Smooth muscle cell (in vitro differentiated cells): ENCODE measurements around the gene FAM89B. TPM values are rescaled to one million over a fixed set of nuclear protein-coding genes. Genes with fewer than 3 reads are reported as not detected.
A peak's percentile ranks its signal among the peaks of the same experiment; 100 is the strongest.
"Not testable (repeated sequence)": the region's sequence is repeated elsewhere in the genome, so short reads cannot be mapped to it uniquely, and the experiment has no call there.

Experiments
- DNase-seq: peaks from one replicate; lab custom pipeline; 2025; ENCODE audit not compliant: unreplicated experiment; lab: John Stamatoyannopoulos, UW
- H2AFZ ChIP-seq: fragments of 200-600 bp; sonication (generic); 2 replicates; pipeline ENCODE4 v1.6.0; 2016; ENCODE audit warnings: antibody characterized with exemption, low read depth, mild to moderate bottlenecking
- H3F3A ChIP-seq: fragments of 200-600 bp; sonication (generic); 2 replicates; pipeline ENCODE4 v1.6.0; 2017; ENCODE audit warnings: antibody characterized with exemption, low read depth
- H3K27ac ChIP-seq: fragments of 200-600 bp; sonication (generic); 2 replicates; pipeline ENCODE4 v1.5.1; 2016; ENCODE audit warnings: low read depth, mild to moderate bottlenecking
- H3K27me3 ChIP-seq: fragments of 200-600 bp; sonication (generic); 2 replicates; pipeline ENCODE4 v1.6.1; 2016; ENCODE audit warnings: low read depth, mild to moderate bottlenecking
- H3K36me3 ChIP-seq: fragments of 200-600 bp; sonication (generic); 2 replicates; pipeline ENCODE4 v1.5.1; 2016; ENCODE audit warnings: low read depth
- H3K4me1 ChIP-seq: fragments of 200-600 bp; sonication (generic); 2 replicates; pipeline ENCODE4 v1.5.1; 2016; ENCODE audit warnings: low read depth
- H3K4me2 ChIP-seq: fragments of 200-600 bp; sonication (generic); 2 replicates; pipeline ENCODE4 v1.6.0; 2016; ENCODE audit warnings: mild to moderate bottlenecking
- H3K4me3 ChIP-seq: fragments of 200-600 bp; sonication (generic); 2 replicates; pipeline ENCODE4 v1.5.1; 2016; ENCODE audit warnings: mild to moderate bottlenecking
- H3K79me2 ChIP-seq: fragments of 200-600 bp; sonication (generic); 2 replicates; pipeline ENCODE4 v1.6.0; 2016; ENCODE audit warnings: low read depth, mild to moderate bottlenecking
- H3K9ac ChIP-seq: fragments of 200-600 bp; sonication (generic); 2 replicates; pipeline ENCODE4 v1.6.0; 2016; ENCODE audit warnings: low read depth
- H3K9me3 ChIP-seq: fragments of 200-600 bp; sonication (generic); replicated peaks from 2 replicates; pipeline ENCODE4 v1.5.1; 2016; ENCODE audit warnings: low read depth
- H4K20me1 ChIP-seq: fragments of 200-600 bp; sonication (generic); 2 replicates; pipeline ENCODE4 v1.6.0; 2016; ENCODE audit warnings: low read depth
- CTCF ChIP-seq: fragments of 200-600 bp; sonication (generic); IDR thresholded peaks from 2 replicates; pipeline ENCODE4 v1.5.1; 2017; ENCODE audit warnings: borderline replicate concordance, mild to moderate bottlenecking, antibody characterized with exemption; ENCODE audit not compliant: insufficient read depth, poor library complexity, severe bottlenecking
- WGBS: methylation state at CpG from one replicate; pipeline ENCODE4 v1.1.7; 2016; ENCODE audit warnings: low lambda C conversion rate; 5-methylcytosine and 5-hydroxymethylcytosine counted together
- polyA plus RNA-seq: library from polyadenylated mRNA; unstranded; fragments of >200 nt; fragmentation: Nextera tagmentation; extraction: Ambion mirVana; gene quantifications from 2 replicates; pipeline ENCODE4 v1.2.1, GENCODE V29; 2016
- total RNA-seq: library from RNA; depleted of rRNA; stranded (reverse); fragments of >200 nt; gene quantifications from 2 replicates; pipeline ENCODE4 v1.2.3, GENCODE V29; 2014

The FAM89B gene
- total and polyA plus RNA-seq, 2 experiments from 2014 or later = 63.9 to 174 TPM

GRCh38 chr11:65560555-65561418 lies 11.6 kb upstream of the FAM89B start:
- TF ChIP-seq CTCF = no peak
- peak overlapping the region; percentile 75 for H3K27ac ChIP-seq
- no peaks in the 10 kb centered on the region for H3K9me3 ChIP-seq
- H2AFZ ChIP-seq = no peak overlapping the region
- no peak overlapping the region for H3K4me3 ChIP-seq
- WGBS = 18% methylated on average over 15 of the region's 15 CpGs
- peaks cover 43% of the 10 kb centered on the region for H3F3A ChIP-seq
- H3K4me2 ChIP-seq = peak overlapping the region; percentile 57
- H4K20me1 ChIP-seq = no peaks in the 10 kb centered on the region
- no peaks in the 10 kb centered on the region for H3K27me3 ChIP-seq
- H3K4me1 ChIP-seq = peaks cover 20% of the 10 kb centered on the region
- peaks cover 5% of the 10 kb centered on the region for H3K79me2 ChIP-seq
- no peak overlapping the region for H3K9ac ChIP-seq
- DNase-seq = no peak
- H3K36me3 ChIP-seq = no peaks in the 10 kb centered on the region

- Histone ChIP-seq H3K9ac (no peak overlapping the region), H2AFZ (no peak overlapping the region), H3K9me3 (no peaks in the 10 kb centered on the region), H3K36me3 (no peaks in the 10 kb centered on the region), H3K27ac (no peak overlapping the region), H3K79me2 (peaks cover 6% of the 10 kb centered on the region), H3K27me3 (no peaks in the 10 kb centered on the region), H3K4me2 (no peak overlapping the region), H3F3A (peaks cover 36% of the 10 kb centered on the region), H3K4me3 (no peak overlapping the region), H3K4me1 (peaks cover 17% of the 10 kb centered on the region), H4K20me1 (no peaks in the 10 kb centered on the region)
- no peak for DNase-seq
- TF ChIP-seq CTCF = no peak
- 96% methylated on average over 7 of the region's 7 CpGs for WGBS
These were observed 10.3 kb upstream of the FAM89B start for GRCh38 chr11:65562020-65562419.

GRCh38 chr11:65562788-65563187 lies 9.6 kb upstream of the FAM89B start:
- H3K27me3 ChIP-seq = no peaks in the 10 kb centered on the region
- H2AFZ ChIP-seq = no peak overlapping the region
- no peak overlapping the region for H3K9ac ChIP-seq
- peaks cover 34% of the 10 kb centered on the region for H3F3A ChIP-seq
- no peaks in the 10 kb centered on the region for H4K20me1 ChIP-seq
- no peak for DNase-seq
- 91% methylated on average over 9 of the region's 9 CpGs for WGBS
- H3K79me2 ChIP-seq = peaks cover 11% of the 10 kb centered on the region
- H3K9me3 ChIP-seq = no peaks in the 10 kb centered on the region
- no peak overlapping the region for H3K4me3 ChIP-seq
- no peak for TF ChIP-seq CTCF
- H3K4me2 ChIP-seq = no peak overlapping the region
- H3K27ac ChIP-seq = no peak overlapping the region
- no peaks in the 10 kb centered on the region for H3K36me3 ChIP-seq
- peaks cover 12% of the 10 kb centered on the region for H3K4me1 ChIP-seq

- Histone ChIP-seq H3K4me2 (no peak overlapping the region), H4K20me1 (no peaks in the 10 kb centered on the region), H3K9me3 (no peaks in the 10 kb centered on the region), H3K36me3 (no peaks in the 10 kb centered on the region), H3F3A (peaks cover 32% of the 10 kb centered on the region), H3K4me3 (no peak overlapping the region), H3K27ac (no peak overlapping the region), H2AFZ (no peak overlapping the region), H3K4me1 (peaks cover 12% of the 10 kb centered on the region), H3K27me3 (no peaks in the 10 kb centered on the region), H3K9ac (no peak overlapping the region), H3K79me2 (peaks cover 19% of the 10 kb centered on the region)
- DNase-seq = no peak
- WGBS = 97% methylated on average over 4 of the region's 4 CpGs
- no peak for TF ChIP-seq CTCF
These were observed 8.7 kb upstream of the FAM89B start for GRCh38 chr11:65563601-65564000.

GRCh38 chr11:65564879-65565559 lies 7.3 kb upstream of the FAM89B start:
- DNase-seq, H3K4me2 ChIP-seq, H3K9ac ChIP-seq, H3K4me3 ChIP-seq, H3K27ac ChIP-seq, H4K20me1 ChIP-seq, H2AFZ ChIP-seq, H3K27me3 ChIP-seq, H3K9me3 ChIP-seq, H3K36me3 ChIP-seq: not testable (repeated sequence)
- Histone ChIP-seq H3K4me1 (peaks cover 14% of the 10 kb centered on the region), H3F3A (peaks cover 18% of the 10 kb centered on the region), H3K79me2 (peaks cover 25% of the 10 kb centered on the region)
- 92% methylated on average over 11 of the region's 12 CpGs for WGBS
